GM18909 (cell line): ENCODE results near the gene CRAT.

ENCODE experiments used
- ATAC-seq: cut with Tn5 transposase; IDR thresholded peaks from one replicate; pipeline ENCODE4 v1.9.1; 2021; ENCODE audit warnings: mild to moderate bottlenecking; ENCODE audit not compliant: unreplicated experiment, poor library complexity

Gene CRAT

DNA sequence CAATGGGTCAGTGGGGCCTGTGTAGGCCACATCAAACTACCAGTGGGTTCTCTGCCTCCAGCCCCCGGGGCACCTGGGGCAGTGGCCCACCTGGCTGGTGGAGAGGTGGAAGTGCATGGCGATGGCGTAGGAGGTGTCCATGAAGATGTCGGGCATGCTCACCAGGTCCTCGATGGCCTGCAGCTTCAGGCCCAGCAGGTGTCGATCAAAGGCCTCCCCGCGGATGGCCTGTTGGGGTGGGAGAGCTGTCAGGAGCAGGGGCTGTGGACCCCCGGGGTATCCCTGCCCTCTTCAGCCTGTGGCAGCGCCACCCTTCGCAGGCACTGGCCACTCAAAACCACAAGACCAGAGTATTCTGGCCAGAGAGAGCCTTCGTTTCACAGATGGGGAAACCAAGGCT lies 14.7 kb downstream of the CRAT start:
- no peak for ATAC-seq

DNA sequence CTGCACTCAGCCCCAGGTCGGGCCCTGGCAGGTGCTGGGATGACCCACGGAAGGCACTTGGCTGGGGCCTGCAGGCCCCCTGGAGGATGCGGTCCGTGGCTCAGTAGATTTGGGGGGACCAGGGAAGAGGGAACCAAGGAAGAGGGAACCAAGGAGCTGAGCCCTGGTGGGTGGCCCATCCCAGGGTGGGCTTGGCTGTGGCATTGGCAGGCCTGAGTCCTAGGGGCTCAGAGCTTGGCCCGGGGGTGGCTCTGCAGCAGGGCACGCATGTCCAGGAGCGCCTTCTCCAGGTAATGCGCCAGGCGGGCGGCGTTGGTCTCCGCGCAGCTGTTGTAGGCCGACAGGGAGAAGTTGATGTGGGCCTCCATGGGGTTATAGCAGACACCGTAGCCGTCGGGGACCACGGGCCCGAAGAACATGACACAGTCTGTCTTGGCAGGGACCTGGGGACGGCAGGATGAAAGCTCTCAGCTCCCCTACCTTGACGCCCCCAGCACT lies 15.4 kb downstream of the CRAT start:
- no peak for ATAC-seq

DNA sequence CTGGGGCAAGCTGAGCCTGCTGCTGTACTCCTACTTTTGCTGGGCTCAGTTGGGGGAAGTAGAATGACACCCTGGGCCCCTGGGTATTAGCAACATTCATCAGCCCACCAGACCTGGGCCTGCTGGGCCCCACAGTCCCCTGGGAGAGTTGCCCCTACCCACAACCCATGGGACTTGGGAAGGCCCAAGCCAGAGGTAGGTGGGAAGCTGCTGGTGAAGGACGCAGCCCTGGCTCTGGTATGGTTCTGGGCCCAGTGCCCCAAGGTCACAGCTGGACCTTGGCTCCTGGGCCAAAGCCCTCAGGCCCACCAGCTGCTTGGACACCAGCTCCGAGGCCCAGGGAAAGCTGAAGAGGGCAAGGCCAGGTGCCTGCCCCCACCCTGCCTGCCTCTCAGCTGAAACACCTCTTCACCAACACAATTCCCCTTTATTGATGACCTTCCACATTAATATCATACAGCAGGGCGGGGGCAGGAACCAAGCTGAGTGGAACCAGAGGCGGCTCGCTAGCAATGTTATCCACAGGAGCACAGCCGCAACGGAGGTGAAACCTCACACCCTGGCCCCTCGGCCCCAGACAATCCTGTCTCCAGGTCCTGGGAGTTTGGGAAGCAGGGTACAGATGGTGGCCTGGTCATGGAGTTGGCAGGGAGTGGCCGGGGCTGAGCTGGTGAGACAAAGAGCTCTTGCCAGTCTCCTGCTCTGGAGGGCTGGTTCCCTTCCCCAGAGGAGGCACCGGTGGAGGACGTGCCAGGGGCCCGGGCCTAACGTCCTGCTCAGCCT lies 16.0 kb downstream of the CRAT start:
- no peak for ATAC-seq

GRCh38 chr9:129093602-129094386 lies 16.8 kb downstream of the CRAT start:
- no peak for ATAC-seq

- ATAC-seq, result no peak
These were observed 21.3 kb downstream of the CRAT start for GRCh38 chr9:129089246-129089645.

DNA sequence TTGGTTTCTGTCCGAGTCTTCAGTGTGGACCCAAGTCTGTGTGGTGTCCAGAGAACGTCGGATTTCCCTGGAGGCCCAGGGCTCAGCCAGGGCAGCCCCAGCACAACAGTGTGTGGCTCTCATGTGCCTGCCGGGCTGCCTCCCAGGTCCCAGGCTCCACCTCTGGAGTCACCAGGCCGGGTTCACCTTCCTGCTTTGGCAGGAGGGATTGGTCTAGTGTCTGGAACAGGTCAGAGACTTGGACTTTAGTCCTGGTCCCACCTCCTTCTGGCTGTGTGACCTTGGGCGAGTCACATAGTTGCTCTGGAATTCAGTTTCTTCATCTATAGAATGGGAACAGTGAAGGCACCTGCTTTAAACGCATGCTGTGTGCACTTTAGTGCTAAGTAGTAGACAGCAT lies 26.5 kb downstream of the CRAT start:
- no peak for ATAC-seq

GRCh38 chr9:129081388-129081904 lies 29.1 kb downstream of the CRAT start:
- ATAC-seq, result no peak

- ATAC-seq, result peak; percentile 94
These were observed 29.8 kb downstream of the CRAT start, which contains the start of gene DOLPP1 for GRCh38 chr9:129080601-129081387. Gene DOLPP1 (plus strand): TSS chr9:129081111. CDS start chr9:129081132, 21 bp downstream.

- no peak for ATAC-seq
These were observed 30.3 kb downstream of the CRAT start for GRCh38 chr9:129080298-129080600.

DNA sequence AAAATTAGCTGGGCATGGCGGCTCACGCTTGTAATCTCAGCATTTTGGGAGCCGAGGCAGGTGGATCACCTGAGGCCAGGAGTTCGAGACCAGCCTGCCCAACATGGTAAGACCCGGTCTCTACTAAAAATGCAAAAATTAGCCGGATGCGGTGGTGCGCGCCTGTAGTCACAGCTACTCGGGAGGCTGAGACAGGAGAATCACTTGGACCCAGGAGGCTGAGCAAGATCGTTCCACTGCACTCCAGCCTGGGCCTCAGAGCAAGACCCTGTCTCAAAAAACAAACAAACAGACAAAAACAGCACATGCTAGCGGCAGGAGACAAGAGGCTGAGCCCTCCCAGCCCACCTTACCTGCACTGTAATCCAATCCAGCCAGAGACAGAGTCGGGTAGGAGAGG lies 30.8 kb downstream of the CRAT start:
- no peak for ATAC-seq

DNA sequence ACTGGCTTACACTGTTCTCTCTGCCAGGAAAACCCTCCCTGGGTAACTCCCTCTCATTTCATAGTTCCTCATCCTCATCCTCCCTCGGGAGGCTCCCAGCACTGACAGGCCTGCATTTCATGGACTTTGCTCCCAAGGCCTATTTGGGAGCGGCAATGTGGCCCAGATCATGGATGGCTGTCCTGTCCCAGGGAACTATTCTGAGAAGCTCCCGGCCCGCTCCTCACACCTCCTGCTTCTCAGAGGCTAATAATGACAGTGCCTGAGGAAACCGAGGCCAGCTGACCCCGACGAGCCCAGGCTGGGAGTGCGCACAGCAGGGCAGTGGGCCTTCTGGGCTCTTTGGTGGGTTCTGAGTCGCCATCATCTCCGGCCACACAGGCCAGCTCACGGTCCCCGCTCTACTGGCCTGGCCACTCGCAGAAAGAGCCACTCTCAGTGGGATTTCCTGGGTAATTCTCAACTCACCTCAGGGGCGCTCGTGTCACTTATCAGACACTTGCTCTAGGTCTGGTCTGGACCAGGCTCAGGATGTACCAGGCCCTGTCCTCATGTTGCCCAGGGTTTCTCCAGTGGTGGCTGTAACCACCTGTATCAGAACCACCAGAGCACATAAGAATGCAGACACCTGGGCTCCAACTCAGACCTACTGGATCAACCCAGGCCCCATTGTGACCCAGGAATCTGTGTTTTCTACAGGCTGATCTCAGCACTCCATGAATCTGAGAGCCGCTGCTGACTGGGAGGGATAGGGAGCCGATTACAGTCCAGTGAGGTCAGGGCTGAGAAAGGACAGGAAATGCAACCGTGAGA lies 31.7 kb downstream of the CRAT start:
- no peak for ATAC-seq

DNA sequence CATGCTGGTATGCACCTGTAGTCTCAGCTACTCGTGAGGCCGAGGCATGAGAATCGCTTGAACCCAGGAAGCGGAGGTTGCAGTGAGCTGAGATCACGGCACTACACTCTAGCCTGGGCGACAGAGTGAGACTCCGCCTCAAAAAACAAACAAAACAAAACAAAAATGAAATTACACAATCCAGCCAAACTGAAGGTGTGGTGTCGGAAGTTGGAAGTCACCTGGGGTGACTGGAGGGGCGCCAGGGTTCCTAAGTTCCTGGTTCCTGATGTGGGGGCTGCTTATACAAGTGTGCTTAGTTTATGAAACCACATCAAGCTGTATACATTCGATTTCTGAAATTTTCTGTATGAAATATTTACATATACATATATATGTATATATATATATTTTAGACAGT lies 33.4 kb downstream of the CRAT start:
- ATAC-seq, result no peak

GRCh38 chr9:129076640-129077037 lies 34.0 kb downstream of the CRAT start:
- ATAC-seq, result no peak

- ATAC-seq, result no peak
These were observed 34.5 kb downstream of the CRAT start for GRCh38 chr9:129075996-129076639.

GRCh38 chr9:129074106-129074505 lies 36.5 kb downstream of the CRAT start:
- no peak for ATAC-seq

DNA sequence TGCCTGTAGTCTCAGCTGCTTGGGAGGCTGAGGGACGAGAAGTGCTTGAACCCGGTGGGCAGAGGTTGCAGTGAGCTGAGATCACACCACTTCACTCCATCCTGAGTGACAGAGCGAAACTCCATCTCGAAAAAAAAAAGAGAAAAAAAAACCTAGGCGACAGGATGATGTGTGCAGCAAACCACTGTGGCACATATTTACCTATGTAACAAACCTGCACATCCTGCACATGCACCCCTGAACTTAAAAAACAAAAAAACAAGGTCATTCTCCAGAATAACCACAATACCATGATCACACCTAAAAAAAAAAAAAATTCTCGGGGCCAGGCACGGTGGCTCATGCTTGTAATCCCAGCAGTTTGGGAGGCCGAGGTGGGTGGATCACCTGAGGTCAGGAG lies 37.2 kb downstream of the CRAT start:
- ATAC-seq, result no peak

GRCh38 chr9:129072171-129072570 lies 38.4 kb downstream of the CRAT start:
- ATAC-seq, result no peak

- ATAC-seq, result no peak
These were observed 39.0 kb downstream of the CRAT start for GRCh38 chr9:129071526-129072126.
